ENCODE results near the gene TOB1. TPM values are rescaled to one million over a fixed set of nuclear protein-coding genes. Genes with fewer than 3 reads are reported as not detected.
"Not testable (repeated sequence)": the region's sequence is repeated elsewhere in the genome, so short reads cannot be mapped to it uniquely, and the experiment has no call there.

TOB1 gene
- total RNA-seq, 1 donor from 2014 or later, result 41.7 TPM

DNA sequence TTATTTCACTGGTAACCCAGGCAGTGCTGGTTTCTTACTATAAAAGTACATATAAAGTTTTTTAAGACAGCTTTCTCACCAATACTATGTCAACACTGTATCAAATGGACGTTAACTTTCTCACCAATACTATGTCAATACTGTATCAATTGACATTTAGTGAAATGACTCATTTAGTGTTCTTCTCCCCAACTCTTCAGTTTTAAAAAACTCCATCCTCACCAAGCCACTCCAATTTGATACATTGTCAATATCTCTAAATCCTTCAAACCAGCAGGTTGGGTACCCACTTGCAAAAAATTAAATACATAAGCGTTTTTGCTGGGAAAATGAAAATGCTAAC is 4.8 kb downstream of the TOB1 start:
- intact Hi-C loops (cut with DNase I), result no loop called here
- no peak overlapping the region for H3K4me3 ChIP-seq
- H3K4me1 ChIP-seq, result peaks cover 0 to 8% of the 10 kb centered on the region in 2 donors

DNA sequence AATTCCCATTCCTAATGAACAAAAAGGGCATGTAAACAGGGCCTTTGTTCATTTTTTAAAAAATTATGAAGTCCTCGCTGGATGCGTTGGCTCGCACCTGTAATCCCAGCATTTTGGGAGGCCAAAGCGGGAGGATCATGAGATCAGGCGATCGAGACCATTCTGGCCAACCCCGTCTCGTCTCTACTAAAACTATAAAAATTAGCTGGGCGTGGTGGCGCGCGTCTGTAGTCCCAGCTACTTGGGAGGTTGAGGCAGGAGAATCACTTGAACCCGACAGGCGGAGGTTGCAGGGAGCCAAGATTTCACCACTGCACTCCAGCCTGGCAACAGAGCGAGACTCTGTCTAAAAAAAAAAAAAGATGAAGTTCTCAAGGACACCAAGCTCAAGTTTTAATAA is 6.4 kb downstream of the TOB1 start:
- H3K9me3 ChIP-seq; H3K4me3 ChIP-seq; DNase-seq (ENCODE audit: low spot score in 2 of 2); H3K36me3 ChIP-seq; H3K27ac ChIP-seq; H3K27me3 ChIP-seq; H3K4me1 ChIP-seq; intact Hi-C loops (cut with DNase I): not testable (repeated sequence)

More for the DNA sequence above, 4.8 kb downstream of the TOB1 start:
- Histone ChIP-seq H3K36me3 (peaks cover 5 to 8% of the 10 kb centered on the region in 2 donors), H3K9me3 (no peaks in the 10 kb centered on the region), H3K27me3 (no peaks in the 10 kb centered on the region), H3K27ac (no peak overlapping the region)
- TF ChIP-seq, protein P1, sequence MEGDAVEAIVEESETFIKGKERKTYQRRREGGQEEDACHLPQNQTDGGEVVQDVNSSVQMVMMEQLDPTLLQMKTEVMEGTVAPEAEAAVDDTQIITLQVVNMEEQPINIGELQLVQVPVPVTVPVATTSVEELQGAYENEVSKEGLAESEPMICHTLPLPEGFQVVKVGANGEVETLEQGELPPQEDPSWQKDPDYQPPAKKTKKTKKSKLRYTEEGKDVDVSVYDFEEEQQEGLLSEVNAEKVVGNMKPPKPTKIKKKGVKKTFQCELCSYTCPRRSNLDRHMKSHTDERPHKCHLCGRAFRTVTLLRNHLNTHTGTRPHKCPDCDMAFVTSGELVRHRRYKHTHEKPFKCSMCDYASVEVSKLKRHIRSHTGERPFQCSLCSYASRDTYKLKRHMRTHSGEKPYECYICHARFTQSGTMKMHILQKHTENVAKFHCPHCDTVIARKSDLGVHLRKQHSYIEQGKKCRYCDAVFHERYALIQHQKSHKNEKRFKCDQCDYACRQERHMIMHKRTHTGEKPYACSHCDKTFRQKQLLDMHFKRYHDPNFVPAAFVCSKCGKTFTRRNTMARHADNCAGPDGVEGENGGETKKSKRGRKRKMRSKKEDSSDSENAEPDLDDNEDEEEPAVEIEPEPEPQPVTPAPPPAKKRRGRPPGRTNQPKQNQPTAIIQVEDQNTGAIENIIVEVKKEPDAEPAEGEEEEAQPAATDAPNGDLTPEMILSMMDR (IDR thresholded peaks at IDR 0.05), result no peak
- DNase-seq (ENCODE audit: low spot score in 2 of 2), result no peak

DNA sequence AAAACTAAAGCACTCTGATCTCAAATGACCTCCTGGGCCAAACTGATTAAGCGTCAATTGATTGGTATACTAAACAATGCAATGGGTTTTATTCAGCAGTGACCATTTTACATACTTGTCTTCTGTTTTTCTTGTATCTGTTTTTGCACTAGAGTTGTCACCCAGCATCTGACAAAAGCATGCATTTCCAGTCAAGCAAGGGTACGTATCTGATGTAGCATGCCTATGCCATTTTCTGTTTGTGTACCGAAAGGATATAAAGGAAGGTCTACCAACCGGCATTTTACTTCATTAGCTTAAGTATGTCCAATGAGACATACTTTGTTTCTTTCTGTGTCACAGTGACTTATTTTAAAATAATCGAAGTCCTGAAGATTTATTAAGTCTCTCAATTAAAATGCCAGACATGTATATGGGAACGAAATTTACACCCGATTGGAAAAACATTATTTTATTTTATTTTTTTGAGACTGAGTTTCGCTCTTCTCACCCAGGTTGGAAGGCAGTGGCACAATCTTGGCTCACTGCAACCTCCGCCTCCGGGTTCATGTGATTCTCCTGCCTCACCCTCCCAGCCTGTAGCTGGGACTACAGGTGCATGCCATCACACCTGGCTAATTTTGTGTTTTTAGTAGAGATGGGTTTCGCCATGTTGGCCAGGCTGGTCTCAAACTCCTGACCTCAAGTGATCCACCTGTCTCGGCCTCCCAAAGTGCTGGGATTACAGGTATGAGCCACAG is 7.5 kb downstream of the TOB1 start:
- Histone ChIP-seq H3K4me1 (peaks cover 0 to 7% of the 10 kb centered on the region in 2 donors), H3K9me3 (no peaks in the 10 kb centered on the region)

DNA sequence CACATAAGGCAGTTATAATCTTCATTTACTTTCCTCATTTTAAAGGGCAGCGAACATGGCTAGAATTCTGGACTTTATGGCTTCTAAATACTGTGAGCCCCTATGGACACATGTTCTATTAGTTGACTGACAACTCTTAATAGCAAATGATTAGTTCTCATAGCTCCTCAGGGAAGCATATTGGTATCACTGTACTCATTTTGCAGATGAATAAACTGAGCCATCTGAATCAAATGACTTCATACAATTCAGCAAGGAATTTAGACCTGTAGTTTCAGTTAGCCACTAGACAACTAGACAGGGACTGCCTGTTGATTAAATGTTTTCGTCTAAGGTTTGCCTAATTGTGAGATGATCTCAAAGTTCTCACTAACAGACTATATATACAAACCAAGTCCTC is 9.7 kb downstream of the TOB1 start:
- H3K4me3 ChIP-seq, result no peak overlapping the region
- H3K36me3 ChIP-seq, result peaks cover 0 to 3% of the 10 kb centered on the region in 2 donors
- H3K4me1 ChIP-seq, result no peaks in the 10 kb centered on the region
- no peak for DNase-seq (ENCODE audit: low spot score in 2 of 2)
- no peaks in the 10 kb centered on the region for H3K27me3 ChIP-seq
- intact Hi-C loops (cut with DNase I), result no loop called here
- TF ChIP-seq, protein P1 (IDR thresholded peaks at IDR 0.05), result no peak
- no peaks in the 10 kb centered on the region for H3K9me3 ChIP-seq
- no peak overlapping the region for H3K27ac ChIP-seq

More for the DNA sequence above, 7.5 kb downstream of the TOB1 start:
- H3K36me3 ChIP-seq, result peaks cover 5 to 8% of the 10 kb centered on the region in 2 donors
- DNase-seq (ENCODE audit: low spot score in 2 of 2), result no peak
- no peak overlapping the region for H3K4me3 ChIP-seq
- intact Hi-C loops (cut with DNase I), result no loop called here
- no peaks in the 10 kb centered on the region for H3K27me3 ChIP-seq
- TF ChIP-seq, protein P1 (IDR thresholded peaks at IDR 0.05), result no peak
- no peak overlapping the region for H3K27ac ChIP-seq

DNA sequence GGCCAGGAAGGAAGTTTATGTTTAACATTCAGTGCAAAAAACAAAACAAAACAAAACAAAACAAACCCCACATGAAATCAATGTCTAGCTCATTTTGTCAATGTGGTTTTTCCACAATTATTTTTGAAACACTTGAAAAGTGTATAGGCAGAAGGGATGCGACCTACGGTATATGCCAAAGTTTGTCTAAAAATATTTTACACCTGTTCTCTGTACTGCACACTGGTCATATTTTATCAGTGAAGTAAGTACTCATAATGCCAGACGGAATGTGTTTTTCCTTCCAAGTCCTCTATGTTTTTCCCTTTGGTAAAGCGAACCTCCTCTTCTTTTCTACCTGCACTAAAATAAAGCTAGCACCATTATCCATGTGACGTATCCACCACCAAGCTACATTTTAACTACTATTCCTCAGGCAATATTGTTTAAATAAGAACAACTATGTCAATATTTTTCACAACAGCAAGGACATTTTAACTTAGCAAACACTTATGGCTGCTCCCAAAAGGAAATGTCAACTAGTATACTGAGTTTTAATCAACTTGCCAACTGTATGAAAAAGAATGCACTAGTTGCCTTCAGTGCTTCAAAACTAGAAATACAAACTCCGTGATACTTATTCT is 10.3 kb downstream of the TOB1 start:
- Histone ChIP-seq H3K36me3 (no peaks in the 10 kb centered on the region), H3K27me3 (no peaks in the 10 kb centered on the region), H3K4me3 (no peak overlapping the region), H3K27ac (no peak overlapping the region), H3K9me3 (no peaks in the 10 kb centered on the region), H3K4me1 (no peaks in the 10 kb centered on the region)
- intact Hi-C loops (cut with DNase I), result no loop called here
- TF ChIP-seq, protein P1 (IDR thresholded peaks at IDR 0.05), result no peak
- no peak for DNase-seq (ENCODE audit: low spot score in 2 of 2)

DNA sequence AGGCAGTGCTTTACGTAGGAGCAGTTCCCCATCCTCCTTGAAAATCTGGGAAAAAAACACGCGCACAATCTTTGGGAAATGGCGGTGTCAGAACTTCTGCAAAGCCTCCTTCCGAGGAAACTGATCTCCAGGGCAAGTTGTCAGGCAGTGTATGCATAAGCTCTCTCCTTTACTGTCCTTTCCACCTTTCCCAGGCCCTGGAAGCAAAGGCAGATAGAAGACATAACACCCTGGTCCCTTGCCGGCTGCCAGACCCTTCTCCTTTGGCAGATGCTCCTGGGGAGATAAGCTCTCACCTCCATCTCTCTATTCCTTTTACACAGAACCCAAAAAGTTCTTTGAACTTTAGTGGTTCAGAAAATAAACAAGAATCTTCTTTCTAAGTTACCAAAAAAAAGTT is 12.4 kb downstream of the TOB1 start:
- Histone ChIP-seq H3K4me1 (no peaks in the 10 kb centered on the region), H3K27ac (no peak overlapping the region), H3K9me3 (no peaks in the 10 kb centered on the region), H3K27me3 (no peaks in the 10 kb centered on the region), H3K4me3 (no peak overlapping the region), H3K36me3 (no peaks in the 10 kb centered on the region)
- DNase-seq (ENCODE audit: low spot score in 2 of 2), result no peak
- intact Hi-C loops (cut with DNase I), result loop anchor here (2.0 kb wide), 1 partner anchor 299 kb away; the partner anchor contains the start of gene NME1
- TF ChIP-seq, protein P1 (IDR thresholded peaks at IDR 0.05), result no peak
